Measurements from ENCODE around the gene POC1B. TPM values are rescaled to one million over a fixed set of nuclear protein-coding genes. Genes with fewer than 3 reads are reported as not detected.
A peak's percentile ranks its signal among the peaks of the same experiment; 100 is the strongest.
"Not testable (repeated sequence)": the region's sequence is repeated elsewhere in the genome, so short reads cannot be mapped to it uniquely, and the experiment has no call there.

The POC1B gene
- total and polyA plus RNA-seq, 5 donors from 2014 or later: 22.1 to 38.0 (median 33.0) TPM

DNA sequence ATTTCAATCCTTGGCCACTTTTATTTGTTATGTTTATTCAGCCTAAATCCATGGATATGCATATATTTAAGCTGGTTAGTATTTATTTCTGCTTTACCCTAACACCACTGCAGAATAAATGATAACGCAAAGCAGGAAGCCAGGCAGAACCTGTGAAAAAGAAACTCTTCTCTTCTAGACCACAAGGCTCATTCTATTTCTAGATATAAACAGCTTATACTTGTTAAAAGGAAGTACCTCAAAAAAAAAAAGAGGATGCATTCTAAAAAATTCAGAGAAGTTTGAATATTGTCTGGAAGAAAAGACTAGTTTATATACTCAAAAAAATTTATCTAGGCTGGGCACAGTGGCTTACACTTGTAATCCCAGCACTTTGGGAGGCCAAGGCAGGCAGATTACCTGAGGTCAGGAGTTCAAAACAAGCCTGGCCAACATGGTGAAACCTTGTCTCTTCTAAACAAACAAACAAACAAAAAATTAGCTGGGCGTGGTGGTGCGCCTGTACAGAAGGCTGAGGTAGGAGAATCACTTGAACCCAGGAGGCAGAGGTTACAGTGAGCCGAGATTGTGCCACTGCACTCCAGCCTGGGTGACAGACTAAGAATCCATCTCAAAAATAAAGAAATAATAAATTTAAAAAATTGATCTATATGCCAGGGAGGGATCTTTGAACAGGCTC lies 57.1 kb downstream of the POC1B start:
- H3K36me3 Mint-ChIP-seq: peaks cover 4% of the 10 kb centered on the region
- H3K4me3 ChIP-seq (ENCODE audit: low read depth, low read length): peak overlapping the region; percentile 49
- peak overlapping the region; percentile 22 to 80 (median 73) for H3K4me3 Mint-ChIP-seq
- no peaks in the 10 kb centered on the region for H3K9me3 ChIP-seq (ENCODE audit: control insufficient read depth in 2 of 2, low read length in 2 of 2)
- no peaks in the 10 kb centered on the region for H3K36me3 ChIP-seq (ENCODE audit: control insufficient read depth, insufficient read depth, low read length)
- H3K4me1 Mint-ChIP-seq: peaks cover 31 to 52% (median 40%) of the 10 kb centered on the region in 4 donors
- ATAC-seq (ENCODE audit: low read depth in 2 of 2): peak; percentile 70 to 82
- no peaks in the 10 kb centered on the region for H3K27me3 Mint-ChIP-seq
- no peaks in the 10 kb centered on the region for H3K9me3 Mint-ChIP-seq
- H3K27me3 ChIP-seq (ENCODE audit: control insufficient read depth, insufficient read depth, low read length): no peaks in the 10 kb centered on the region
- H3K4me1 ChIP-seq (ENCODE audit: control insufficient read depth, insufficient read depth, low read length, poor library complexity, severe bottlenecking): peaks cover 29% of the 10 kb centered on the region
- H3K27ac Mint-ChIP-seq: peak overlapping the region; percentile 63 to 95 (median 85)
- peak in 2 of 3 donors; percentile 38 to 78 for DNase-seq
- peak overlapping the region; percentile 35 for H3K27ac ChIP-seq (ENCODE audit: insufficient read depth, low read length, poor library complexity, severe bottlenecking)

- peaks cover 31 to 52% (median 40%) of the 10 kb centered on the region in 4 donors for H3K4me1 Mint-ChIP-seq
- DNase-seq: peak in 1 of 3 donors; percentile 23
- Histone ChIP-seq H3K4me1 (ENCODE audit: control insufficient read depth, insufficient read depth, low read length, poor library complexity, severe bottlenecking) (peaks cover 29% of the 10 kb centered on the region), H3K36me3 (ENCODE audit: control insufficient read depth, insufficient read depth, low read length) (no peaks in the 10 kb centered on the region), H3K4me3 (ENCODE audit: low read depth, low read length) (peak overlapping the region; percentile 49), H3K9me3 (ENCODE audit: control insufficient read depth in 2 of 2, low read length in 2 of 2) (no peaks in the 10 kb centered on the region), H3K27ac (ENCODE audit: insufficient read depth, low read length, poor library complexity, severe bottlenecking) (peak overlapping the region; percentile 1), H3K27me3 (ENCODE audit: control insufficient read depth, insufficient read depth, low read length) (no peaks in the 10 kb centered on the region)
- ATAC-seq (ENCODE audit: low read depth in 2 of 2): no peak
- H3K9me3 Mint-ChIP-seq: no peaks in the 10 kb centered on the region
- no peaks in the 10 kb centered on the region for H3K27me3 Mint-ChIP-seq
- H3K4me3 Mint-ChIP-seq: peak overlapping the region in 1 of 4 donors; percentile 42
- peak overlapping the region in 2 of 3 donors; percentile 20 to 85 for H3K27ac Mint-ChIP-seq
- peaks cover 9% of the 10 kb centered on the region for H3K36me3 Mint-ChIP-seq
These were observed 57.8 kb downstream of the POC1B start for GRCh38 chr12:89468017-89468416.

- Mint-ChIP-seq H3K4me3 (no peak overlapping the region), H3K4me1 (peaks cover 33 to 46% (median 36%) of the 10 kb centered on the region in 4 donors), H3K27me3 (no peaks in the 10 kb centered on the region), H3K36me3 (peaks cover 9% of the 10 kb centered on the region), H3K27ac (no peak overlapping the region), H3K9me3 (no peaks in the 10 kb centered on the region)
- DNase-seq: no peak
- Histone ChIP-seq H3K27me3 (ENCODE audit: control insufficient read depth, insufficient read depth, low read length) (no peaks in the 10 kb centered on the region), H3K4me1 (ENCODE audit: control insufficient read depth, insufficient read depth, low read length, poor library complexity, severe bottlenecking) (peaks cover 32% of the 10 kb centered on the region), H3K27ac (ENCODE audit: insufficient read depth, low read length, poor library complexity, severe bottlenecking) (no peak overlapping the region), H3K4me3 (ENCODE audit: low read depth, low read length) (no peak overlapping the region), H3K9me3 (ENCODE audit: control insufficient read depth in 2 of 2, low read length in 2 of 2) (no peaks in the 10 kb centered on the region), H3K36me3 (ENCODE audit: control insufficient read depth, insufficient read depth, low read length) (no peaks in the 10 kb centered on the region)
- no peak for ATAC-seq (ENCODE audit: low read depth in 2 of 2)
These were observed 60.8 kb downstream of the POC1B start for GRCh38 chr12:89464974-89465592.

DNA sequence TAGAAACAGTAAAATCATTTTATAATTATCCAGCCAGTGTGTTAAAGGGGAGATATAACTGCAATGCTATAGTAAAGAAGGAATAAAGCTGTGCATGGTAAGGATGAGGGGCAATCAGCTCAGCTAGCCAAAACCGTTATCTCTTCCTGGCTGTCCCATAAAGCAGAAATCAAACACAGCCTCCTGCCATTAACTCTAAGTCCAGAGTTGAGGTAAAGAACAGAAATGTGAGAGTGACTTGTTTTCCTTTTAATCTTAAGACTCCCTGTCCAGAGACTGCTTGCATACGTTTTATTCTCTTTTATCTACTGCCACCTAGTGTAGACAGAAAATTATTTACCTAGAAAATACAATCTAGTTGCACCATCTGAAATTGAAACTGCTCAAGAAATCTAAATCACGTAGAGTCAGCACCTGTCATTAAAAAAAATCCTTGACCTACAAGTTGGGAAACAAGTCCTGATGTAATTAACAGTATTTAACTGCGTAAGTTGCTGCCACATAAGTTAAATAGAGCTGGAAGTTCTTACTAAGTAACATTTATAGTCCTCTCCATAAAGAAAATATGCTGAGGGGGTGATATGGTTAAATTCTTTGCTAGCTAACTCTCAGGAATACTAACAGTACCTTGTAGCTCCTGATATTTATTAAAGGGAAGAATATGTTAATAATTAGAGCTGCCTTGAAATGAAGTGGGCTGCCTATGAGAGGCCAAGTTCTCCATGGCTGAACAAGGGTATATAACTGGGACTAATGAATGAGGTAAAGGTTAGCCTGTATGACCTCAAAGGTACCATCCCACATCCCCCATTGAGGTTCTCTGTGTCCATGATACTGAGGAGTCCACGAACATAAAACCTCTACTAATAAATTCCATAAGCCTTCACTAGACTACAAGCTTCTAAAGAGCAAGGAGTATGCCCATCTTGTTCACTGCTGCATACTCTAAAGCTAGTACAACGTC lies 63.9 kb downstream of the POC1B start:
- peak in 2 of 3 donors; percentile 67 to 81 for DNase-seq
- ATAC-seq (ENCODE audit: low read depth in 2 of 2): peak; percentile 78 to 82
- peak overlapping the region in 1 of 4 donors; percentile 35 for H3K4me3 Mint-ChIP-seq

GRCh38 chr12:89461190-89461589 lies 64.7 kb downstream of the POC1B start:
- Histone ChIP-seq H3K27ac (ENCODE audit: insufficient read depth, low read length, poor library complexity, severe bottlenecking) (no peak overlapping the region), H3K36me3 (ENCODE audit: control insufficient read depth, insufficient read depth, low read length) (no peaks in the 10 kb centered on the region), H3K4me1 (ENCODE audit: control insufficient read depth, insufficient read depth, low read length, poor library complexity, severe bottlenecking) (peaks cover 8% of the 10 kb centered on the region), H3K27me3 (ENCODE audit: control insufficient read depth, insufficient read depth, low read length) (no peaks in the 10 kb centered on the region), H3K9me3 (ENCODE audit: control insufficient read depth in 2 of 2, low read length in 2 of 2) (no peaks in the 10 kb centered on the region), H3K4me3 (ENCODE audit: low read depth, low read length) (no peak overlapping the region)
- Mint-ChIP-seq H3K36me3 (peaks cover 18% of the 10 kb centered on the region), H3K27me3 (no peaks in the 10 kb centered on the region), H3K9me3 (no peaks in the 10 kb centered on the region), H3K4me1 (peaks cover 8 to 14% (median 13%) of the 10 kb centered on the region in 4 donors), H3K4me3 (no peak overlapping the region), H3K27ac (peak overlapping the region in 2 of 3 donors; percentile 8 to 36)
- ATAC-seq (ENCODE audit: low read depth in 2 of 2) (no peak), DNase-seq (no peak)

More for the DNA sequence above, 63.9 kb downstream of the POC1B start:
- Histone ChIP-seq H3K27me3 (ENCODE audit: control insufficient read depth, insufficient read depth, low read length) (no peaks in the 10 kb centered on the region), H3K36me3 (ENCODE audit: control insufficient read depth, insufficient read depth, low read length) (no peaks in the 10 kb centered on the region), H3K4me1 (ENCODE audit: control insufficient read depth, insufficient read depth, low read length, poor library complexity, severe bottlenecking) (peaks cover 8% of the 10 kb centered on the region), H3K27ac (ENCODE audit: insufficient read depth, low read length, poor library complexity, severe bottlenecking) (no peak overlapping the region), H3K9me3 (ENCODE audit: control insufficient read depth in 2 of 2, low read length in 2 of 2) (no peaks in the 10 kb centered on the region), H3K4me3 (ENCODE audit: low read depth, low read length) (peak overlapping the region; percentile 49)
- H3K9me3 Mint-ChIP-seq: no peaks in the 10 kb centered on the region
- H3K27me3 Mint-ChIP-seq: no peaks in the 10 kb centered on the region
- H3K4me1 Mint-ChIP-seq: peaks cover 8 to 21% (median 18%) of the 10 kb centered on the region in 4 donors
- peaks cover 15% of the 10 kb centered on the region for H3K36me3 Mint-ChIP-seq
- peak overlapping the region in 2 of 3 donors; percentile 3 to 72 for H3K27ac Mint-ChIP-seq

- peaks cover 8 to 17% (median 13%) of the 10 kb centered on the region in 4 donors for H3K4me1 Mint-ChIP-seq
- H3K36me3 Mint-ChIP-seq: peaks cover 25% of the 10 kb centered on the region
- DNase-seq; H3K27me3 ChIP-seq (ENCODE audit: control insufficient read depth, insufficient read depth, low read length); H3K36me3 ChIP-seq (ENCODE audit: control insufficient read depth, insufficient read depth, low read length); H3K9me3 Mint-ChIP-seq; H3K27ac Mint-ChIP-seq; H3K9me3 ChIP-seq (ENCODE audit: control insufficient read depth in 2 of 2, low read length in 2 of 2); H3K27me3 Mint-ChIP-seq; ATAC-seq (ENCODE audit: low read depth in 2 of 2); H3K4me1 ChIP-seq (ENCODE audit: control insufficient read depth, insufficient read depth, low read length, poor library complexity, severe bottlenecking); H3K4me3 ChIP-seq (ENCODE audit: low read depth, low read length); H3K4me3 Mint-ChIP-seq; H3K27ac ChIP-seq (ENCODE audit: insufficient read depth, low read length, poor library complexity, severe bottlenecking): not testable (repeated sequence)
These were observed 66.6 kb downstream of the POC1B start for GRCh38 chr12:89459279-89459678.

- Histone ChIP-seq H3K4me1 (ENCODE audit: control insufficient read depth, insufficient read depth, low read length, poor library complexity, severe bottlenecking) (peaks cover under 1% of the 10 kb centered on the region), H3K27me3 (ENCODE audit: control insufficient read depth, insufficient read depth, low read length) (no peaks in the 10 kb centered on the region), H3K9me3 (ENCODE audit: control insufficient read depth in 2 of 2, low read length in 2 of 2) (no peaks in the 10 kb centered on the region), H3K36me3 (ENCODE audit: control insufficient read depth, insufficient read depth, low read length) (peaks cover 2% of the 10 kb centered on the region), H3K27ac (ENCODE audit: insufficient read depth, low read length, poor library complexity, severe bottlenecking) (no peak overlapping the region), H3K4me3 (ENCODE audit: low read depth, low read length) (no peak overlapping the region)
- no peaks in the 10 kb centered on the region for H3K27me3 Mint-ChIP-seq
- peaks cover 2 to 15% (median 8%) of the 10 kb centered on the region in 4 donors for H3K4me1 Mint-ChIP-seq
- no peak overlapping the region for H3K4me3 Mint-ChIP-seq
- peaks cover 24% of the 10 kb centered on the region for H3K36me3 Mint-ChIP-seq
- DNase-seq (no peak), ATAC-seq (ENCODE audit: low read depth in 2 of 2) (no peak)
- no peaks in the 10 kb centered on the region for H3K9me3 Mint-ChIP-seq
- no peak overlapping the region for H3K27ac Mint-ChIP-seq
These were observed 69.3 kb downstream of the POC1B start for GRCh38 chr12:89456565-89456964.

Measured in CD4-positive, CD25-positive, alpha-beta regulatory T cell (primary cell).